Kidney glomerular epithelial cell (primary cell): ENCODE data around the gene MAP3K6.

Experiments
- DNase-seq: peaks from one replicate; lab custom pipeline; 2025; lab: John Stamatoyannopoulos, UW

Gene MAP3K6

DNA sequence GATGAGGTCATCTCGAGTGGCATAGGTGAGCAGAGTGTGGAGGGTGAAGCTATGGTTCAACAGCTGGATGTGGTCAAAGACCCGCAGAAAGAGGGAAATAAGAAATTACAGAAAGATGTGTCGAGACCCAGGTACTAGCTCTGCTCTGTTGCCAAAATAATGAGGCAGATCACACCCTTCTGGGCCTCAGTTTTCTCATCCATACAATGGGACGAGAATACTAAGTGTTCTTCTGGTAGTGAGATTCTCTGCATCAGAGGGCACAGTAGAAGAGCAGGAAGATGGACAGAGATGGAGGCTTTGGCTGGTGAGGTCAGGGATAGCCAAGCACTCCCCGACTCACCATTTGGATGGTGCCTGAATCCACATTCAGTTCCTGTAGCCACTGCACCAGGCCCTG, 11.1 kb downstream of the MAP3K6 start:
- no peak for DNase-seq

DNA sequence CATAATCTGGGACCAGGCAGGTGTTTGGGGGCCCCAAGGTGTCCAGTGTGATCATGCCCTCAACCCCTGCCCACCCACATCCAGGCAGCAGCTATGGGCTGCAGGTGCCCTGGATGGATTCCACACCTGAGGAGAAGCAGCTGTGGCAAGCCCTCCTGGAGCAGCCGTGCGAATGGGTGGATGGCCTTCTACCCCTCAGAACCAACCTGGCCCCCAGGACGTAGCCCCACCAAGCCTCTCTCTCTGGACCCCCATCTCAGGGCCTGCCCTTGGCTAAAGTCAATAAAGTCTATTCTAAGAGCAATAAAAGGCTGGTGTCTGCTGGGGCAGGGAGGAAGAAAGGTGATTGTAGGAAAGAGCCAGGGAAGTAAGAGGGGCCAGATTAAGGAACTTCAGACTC, 13.1 kb downstream of the MAP3K6 start:
- no peak for DNase-seq

DNA sequence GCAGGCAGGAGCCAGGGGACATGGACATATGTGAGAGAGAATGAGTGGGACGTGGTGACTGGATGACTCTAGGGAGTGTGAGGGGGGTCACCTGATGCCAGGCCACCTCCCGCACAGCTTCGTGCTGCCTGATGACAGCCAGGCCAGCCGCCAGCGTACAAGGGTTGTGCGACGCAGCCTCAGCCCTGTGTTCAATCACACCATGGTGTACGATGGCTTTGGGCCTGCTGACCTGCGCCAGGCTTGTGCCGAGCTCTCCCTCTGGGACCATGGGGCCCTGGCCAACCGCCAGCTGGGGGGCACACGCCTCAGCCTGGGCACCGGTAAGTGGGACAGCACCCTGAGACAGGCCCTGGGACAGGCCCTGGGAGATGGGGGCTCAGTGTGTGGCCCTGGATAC, 13.6 kb downstream of the MAP3K6 start:
- no peak for DNase-seq

DNA sequence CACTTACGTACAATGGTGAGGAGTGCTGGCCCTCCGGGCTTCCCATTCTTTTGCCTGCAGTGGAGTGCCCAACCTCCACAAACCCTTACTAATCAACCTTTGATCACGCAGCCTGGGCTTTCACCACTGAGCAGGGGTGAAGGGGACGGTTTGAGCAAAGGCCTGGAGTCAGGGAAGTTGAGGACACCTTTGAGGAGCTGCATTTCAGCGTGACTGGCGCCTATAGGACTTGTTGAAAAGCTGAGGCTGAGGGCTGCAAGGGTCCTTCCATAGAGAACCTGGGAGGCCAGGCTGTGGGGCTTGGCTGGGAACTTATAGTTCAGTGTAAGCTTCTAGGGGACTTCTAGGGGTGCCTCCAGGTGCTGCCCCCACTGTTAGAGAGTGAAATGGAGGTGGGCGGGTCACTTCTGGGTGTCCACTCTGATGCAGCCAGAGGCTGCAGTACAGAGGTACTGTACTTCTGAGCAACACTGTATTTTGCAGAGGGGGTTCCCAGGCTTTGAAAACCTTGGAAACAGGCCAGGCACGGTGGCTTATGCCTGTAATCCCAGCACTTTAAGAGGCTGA, 15.1 kb downstream of the MAP3K6 start:
- no peak for DNase-seq

DNA sequence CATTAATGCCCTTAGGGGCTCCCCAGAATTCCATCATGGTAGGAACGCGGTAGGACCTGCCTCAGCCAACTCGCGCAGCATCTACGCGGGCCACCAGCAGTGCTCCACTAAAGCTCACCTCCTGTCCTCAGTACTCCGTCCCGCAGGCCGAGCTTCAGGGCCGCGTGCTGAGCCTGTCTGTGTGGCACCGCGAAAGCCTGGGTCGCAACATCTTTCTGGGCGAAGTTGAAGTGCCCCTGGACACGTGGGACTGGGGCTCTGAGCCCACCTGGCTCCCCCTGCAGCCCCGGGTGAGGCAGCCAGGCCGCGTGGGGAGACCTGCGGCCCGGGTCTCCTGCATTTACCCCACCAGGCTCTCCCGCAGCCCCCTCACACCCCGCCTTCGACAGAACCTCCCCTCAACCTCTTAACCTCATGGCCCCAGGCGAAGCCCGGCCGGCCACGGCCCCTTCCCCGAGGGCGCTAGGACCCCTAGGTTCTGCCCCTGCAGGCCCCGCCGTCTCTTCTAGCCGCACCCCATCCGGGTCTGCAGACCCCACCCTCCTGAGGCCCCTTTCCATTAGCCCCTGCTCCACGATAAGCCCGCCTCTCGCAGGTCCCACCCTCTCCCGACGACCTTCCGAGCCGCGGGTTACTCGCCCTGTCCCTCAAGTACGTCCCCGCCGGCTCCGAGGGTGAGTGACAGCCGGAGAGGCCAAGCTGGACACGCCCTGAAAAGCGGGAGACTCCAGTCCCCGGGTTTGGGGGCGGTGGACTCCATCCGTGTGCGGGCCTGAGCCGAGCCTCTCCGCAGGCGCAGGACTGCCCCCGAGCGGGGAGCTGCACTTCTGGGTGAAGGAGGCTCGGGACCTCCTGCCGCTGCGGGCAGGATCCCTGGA, 15.9 kb downstream of the MAP3K6 start:
- DNase-seq, result no peak

DNA sequence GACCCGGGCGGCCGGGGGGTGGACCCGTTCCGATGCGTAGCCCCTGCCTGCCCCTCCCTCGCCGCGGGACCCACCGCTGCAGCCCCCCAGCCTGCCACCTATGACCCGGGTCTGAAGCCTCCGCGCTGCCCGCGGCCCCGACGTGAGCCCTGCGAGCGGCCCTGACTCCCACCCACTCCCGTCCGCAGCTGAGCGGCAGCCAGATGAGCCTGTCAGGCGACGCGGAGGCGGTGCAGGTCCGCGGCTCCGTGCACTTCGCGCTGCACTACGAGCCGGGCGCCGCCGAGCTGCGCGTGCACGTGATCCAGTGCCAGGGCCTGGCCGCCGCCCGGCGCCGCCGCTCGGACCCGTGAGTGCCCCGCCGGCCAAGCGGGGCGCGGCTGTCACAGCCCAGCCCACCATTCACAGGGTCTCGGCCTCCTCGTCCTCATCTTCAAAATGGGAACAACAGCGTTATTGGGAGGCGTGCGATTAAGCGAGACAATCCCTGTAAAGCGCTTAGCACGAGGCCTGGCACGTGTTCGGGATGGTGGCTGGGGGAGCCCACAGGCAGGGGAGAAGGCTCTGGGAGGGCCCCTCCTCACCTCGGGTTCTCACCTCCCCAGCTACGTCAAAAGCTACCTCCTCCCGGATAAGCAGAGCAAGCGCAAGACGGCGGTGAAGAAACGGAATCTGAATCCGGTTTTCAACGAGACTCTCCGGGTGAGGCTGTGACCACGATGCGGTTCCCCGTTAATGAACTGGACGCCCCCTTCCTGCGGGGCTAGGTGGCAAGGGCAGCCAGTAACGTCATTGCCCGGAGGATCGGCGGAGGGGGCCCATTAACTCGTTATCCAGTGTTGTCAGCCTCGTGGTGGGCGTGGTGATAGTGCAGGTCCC, 16.7 kb downstream of the MAP3K6 start:
- no peak for DNase-seq

DNA sequence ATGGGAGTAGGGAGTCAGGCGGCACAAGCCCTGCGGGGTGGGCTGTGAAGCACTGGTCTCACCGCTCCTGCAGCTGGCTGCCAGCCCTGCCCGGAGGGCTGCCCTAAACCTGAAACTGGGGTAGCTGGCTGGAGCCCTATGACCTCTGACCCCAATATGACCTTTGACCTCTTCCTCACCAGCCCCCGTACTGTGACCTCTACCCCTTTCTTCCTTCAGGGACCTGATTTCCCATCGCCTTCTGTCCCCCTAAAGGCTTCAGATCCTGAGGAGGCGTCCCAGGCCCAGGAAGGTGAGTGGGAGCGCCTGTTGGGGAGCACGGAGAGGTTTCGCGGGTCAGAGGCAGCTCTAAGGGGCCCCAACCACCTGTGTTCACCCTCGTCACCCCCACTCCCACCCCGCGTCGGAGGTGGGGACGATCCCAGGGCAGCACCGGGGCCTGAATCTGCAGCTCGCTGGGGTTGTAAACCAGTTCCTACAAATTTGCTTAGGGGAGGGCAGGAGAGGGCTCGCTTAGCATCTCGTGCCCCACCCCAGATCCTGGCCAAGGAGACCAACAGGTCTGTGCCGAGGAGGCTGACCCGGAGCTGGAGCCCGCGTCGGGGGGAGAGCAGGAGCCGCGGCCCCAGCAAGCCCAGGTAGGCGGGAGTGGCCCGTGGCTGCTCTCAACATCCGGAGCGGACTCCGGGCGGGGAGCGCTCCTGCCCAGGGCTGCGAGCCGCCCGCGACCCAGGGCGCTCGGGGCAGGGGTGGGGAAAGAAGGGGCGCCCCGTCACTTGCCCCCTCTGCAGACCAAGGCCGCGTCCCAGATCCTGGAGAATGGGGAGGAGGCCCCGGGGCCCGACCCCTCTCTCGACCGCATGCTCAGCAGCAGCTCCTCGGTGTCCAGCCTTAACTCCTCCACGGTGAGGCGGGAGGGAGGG, 17.6 kb downstream of the MAP3K6 start:
- DNase-seq, result peak; percentile 12

DNA sequence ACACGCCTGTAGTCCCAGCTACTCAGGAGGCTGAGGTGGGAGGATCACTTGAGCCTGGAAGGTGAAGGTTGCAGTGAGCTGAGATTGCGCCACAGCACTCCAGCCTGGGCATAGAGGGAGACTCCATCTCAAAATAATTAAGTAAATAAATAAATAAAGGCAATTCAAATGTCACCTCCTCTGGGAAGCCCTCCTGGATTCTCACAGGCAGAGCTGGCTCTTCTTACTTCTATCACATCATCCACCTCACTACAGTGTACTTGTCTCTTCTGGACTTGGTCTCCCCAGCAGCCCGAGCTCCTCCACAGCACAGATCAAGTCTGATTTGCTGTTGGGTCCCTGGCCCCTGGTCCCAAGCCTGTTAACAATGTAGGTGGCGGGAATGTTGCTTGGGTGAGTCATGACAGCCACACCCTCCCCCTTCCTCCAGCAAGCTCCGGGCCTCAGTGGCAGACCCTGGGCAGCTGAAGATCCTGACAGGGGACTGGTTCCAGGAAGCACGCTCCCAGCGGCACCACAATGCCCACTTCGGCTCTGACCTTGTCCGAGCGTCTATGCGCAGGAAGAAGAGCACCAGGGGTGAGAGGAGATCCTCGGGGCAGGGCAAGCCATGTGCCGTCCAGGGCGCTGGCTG, 19.7 kb downstream of the MAP3K6 start:
- no peak for DNase-seq

DNA sequence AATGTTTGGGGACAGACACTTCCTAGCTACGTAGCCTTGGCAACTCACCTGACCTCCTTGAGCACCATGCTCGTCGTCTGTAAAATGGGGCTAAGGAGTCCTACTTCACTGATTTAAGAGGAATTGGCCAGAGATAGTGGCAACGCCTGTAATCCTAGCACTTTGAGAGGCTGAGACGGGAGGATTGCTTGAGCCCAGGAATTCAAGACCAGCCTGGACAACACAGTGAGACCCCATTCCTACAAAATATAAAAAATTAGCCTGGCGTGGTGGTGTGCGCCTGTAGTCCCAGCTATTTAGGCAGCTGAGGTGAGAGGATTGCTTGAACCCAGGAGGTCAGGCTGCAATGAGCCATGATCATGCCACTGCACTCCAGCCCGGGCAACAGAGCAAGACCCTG, 20.4 kb downstream of the MAP3K6 start:
- DNase-seq, result no peak

DNA sequence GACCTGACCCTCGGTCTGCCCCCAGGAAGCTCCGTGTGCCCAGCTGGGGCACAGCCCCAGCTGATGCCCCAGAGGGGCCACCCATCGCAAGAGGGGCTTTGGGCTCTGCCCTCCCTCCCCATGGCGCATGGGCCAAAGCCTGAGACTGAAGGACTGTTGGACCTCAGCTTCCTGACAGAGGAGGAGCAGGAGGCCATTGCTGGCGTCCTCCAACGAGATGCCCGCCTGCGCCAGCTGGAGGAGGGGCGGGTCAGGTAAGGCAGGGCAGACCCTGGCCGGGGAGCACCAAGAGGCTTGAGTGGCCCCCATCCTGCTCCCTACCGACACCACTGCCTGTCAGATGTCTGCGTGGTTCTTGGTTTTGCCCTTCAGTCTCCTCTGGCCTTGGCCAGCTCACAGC, 21.5 kb downstream of the MAP3K6 start:
- no peak for DNase-seq

DNA sequence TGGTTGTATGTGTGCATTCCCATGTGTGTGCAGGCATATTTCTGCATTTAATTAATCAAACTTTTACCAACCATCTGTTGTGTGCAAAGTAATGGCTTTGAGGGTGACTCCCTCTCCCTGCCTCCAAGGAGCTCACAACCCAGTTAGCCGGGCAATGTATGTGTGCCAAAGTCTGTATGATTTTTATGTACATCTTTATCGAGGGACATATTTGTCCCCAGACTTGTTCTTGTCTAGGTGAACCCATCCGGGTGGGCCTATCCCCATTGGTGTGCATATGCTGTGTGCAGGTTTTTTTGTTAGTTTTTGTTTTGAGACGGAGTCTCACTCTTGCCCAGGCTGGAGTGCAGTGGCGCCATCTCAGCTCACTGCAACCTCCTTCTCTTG, 23.1 kb downstream of the MAP3K6 start:
- peak; percentile 29 for DNase-seq

DNA sequence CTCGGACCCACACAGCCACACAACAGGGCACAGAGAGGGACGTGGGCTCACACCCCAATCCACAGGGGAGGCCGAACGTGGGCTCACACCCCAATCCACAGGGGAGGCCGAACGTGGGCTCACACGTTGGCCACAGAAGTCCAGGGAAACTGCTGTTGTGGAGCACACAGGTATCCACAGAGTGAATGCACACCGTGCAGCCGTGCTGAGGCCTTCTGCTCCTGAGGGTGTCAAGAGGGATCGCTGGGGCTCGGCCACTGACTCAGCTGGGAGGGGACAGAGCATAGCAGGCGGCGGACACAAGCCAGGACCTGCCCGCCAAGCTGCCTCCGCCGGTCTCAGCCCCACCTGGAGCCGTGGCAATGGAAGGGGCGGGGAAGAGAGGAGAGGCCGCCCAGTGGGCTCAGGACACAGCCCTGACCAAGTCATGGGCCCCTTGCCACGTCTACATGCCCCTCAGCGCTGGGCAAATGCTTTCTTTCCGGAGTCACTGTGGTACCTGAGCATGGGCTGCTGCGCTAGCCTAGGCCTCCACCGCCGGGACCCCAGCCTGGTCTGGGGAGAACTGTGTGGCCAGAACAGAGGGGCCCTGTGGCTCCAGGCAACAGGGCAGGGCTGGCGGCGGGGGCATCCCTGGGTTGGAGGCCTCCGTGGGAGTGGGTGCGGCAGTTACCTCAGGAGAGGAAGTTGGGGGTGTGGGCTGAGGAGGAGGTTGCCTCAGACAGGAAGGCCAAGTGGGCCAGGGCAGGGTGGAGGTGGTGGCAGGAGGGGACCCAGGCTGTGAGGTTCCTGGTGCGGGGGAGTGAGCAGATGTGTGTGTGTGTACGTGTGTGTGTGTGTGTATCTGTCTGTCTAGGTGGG, 23.8 kb downstream of the MAP3K6 start:
- no peak for DNase-seq

DNA sequence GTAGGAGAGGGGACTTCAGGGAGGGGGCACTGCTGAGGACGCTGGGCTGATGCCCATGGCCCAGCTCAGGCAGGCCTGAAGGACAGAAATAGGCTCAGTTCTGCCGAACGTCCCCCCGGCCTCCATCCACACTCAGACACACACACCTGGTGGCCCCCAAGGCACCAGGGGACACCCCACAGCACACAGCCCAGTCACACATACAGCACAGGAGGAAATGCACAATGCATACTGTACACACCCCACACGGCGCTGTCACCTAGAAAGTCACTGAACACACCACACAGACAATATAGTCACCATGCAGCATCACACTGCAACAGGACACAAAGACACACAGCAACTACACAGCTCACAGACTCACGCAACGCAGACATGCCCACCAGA, 24.4 kb downstream of the MAP3K6 start:
- DNase-seq, result no peak

DNA sequence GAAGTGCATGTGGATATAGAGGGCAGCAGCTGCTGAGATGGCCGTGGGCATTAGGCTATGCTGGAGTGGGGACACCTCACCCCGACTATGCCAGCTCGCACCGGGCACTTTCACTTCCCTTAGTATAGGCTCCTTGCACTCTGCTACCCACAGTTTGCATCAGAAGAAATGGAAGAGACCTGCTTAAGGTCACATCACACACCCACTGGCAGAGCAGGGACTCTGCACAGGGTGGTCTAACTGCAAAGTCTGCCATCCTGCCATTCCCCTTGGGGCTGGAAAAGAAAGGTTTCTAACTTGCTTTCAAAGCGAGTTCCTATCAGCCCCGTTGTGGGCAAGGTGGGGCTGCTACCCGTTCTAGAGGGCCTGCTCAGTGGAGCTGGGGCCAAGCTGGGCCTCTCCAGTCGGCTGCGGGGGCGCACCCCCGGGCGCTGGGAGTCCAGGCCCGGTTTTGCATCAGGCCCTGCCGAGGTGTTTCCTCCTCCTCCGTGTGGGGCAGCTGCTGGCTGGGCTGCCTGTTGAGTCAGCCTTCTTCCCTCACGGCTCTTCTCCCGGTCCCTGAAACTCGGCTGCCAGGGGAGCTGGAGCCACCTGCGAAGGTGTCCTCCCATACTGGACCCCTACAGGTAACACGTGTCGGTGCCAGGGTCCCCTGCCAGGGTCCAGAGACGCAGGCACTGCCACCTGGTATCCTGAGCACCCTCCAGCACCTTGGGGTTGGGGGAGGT, 25.1 kb downstream of the MAP3K6 start, which contains the start of gene SYTL1:
SYTL1 (plus strand) TSS at position 498 of the 728 bp plus-strand sequence. CDS start 3,313 bp downstream, outside the sequence.
- DNase-seq, result peak; percentile 58

DNA sequence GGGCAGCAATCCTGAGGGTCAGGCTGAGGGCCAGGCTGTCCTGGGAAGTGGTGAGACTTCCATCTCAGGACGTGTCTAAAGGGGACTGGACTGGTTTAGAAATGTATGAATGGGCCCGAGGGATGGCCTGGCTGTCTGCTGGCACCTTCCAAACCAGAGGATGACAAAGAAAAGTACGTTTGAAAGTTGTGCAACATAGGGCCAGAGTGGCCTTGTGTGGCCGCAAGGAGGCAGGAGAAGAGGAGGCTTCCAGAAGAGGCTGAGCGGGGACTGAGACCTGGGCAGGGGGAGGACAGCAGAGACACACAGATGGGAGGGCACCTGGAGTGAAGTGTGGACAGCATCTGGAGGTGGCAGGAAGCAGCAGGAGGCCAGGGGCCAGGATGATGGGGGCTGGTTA, 27.5 kb downstream of the MAP3K6 start:
- no peak for DNase-seq

DNA sequence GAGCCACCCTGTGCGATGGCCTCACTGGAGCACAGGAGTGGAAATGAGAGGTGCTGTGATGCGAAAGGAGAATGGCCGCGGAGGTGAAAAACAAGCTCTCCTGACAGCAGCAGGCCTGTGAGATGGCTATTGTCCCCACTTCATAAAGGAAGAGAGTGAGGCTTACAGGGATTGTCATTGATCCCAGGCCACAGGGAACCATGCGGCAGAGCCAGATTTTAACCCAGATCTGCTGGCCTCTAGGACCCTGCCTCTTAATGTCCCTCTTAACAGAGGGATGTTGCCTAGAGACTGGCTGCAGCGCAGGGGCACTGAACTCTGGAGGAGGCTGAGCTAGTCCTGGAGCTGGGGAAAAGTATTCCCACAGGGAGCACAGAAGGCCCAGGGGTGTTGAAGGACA, 28.0 kb downstream of the MAP3K6 start:
- no peak for DNase-seq

DNA sequence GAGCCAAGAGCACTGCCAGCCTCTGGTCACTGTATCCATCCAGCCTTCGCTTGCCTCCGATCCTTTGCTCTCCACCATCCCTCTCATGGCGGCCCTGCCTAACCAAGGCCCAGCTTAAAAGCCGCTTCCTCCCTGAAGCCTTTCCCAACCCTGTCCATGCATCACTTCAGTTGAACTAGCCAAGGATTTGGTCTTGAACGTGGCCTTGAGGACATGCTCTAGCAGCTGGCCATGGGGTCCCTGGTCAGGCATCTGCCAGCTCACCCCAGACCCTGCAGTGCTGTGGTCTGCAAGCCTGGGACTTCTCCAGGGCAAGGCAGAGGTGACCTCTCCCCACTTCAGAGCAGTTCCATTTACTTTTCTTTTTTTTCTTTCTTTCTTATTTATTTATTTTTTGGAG, 30.0 kb downstream of the MAP3K6 start:
- no peak for DNase-seq

DNA sequence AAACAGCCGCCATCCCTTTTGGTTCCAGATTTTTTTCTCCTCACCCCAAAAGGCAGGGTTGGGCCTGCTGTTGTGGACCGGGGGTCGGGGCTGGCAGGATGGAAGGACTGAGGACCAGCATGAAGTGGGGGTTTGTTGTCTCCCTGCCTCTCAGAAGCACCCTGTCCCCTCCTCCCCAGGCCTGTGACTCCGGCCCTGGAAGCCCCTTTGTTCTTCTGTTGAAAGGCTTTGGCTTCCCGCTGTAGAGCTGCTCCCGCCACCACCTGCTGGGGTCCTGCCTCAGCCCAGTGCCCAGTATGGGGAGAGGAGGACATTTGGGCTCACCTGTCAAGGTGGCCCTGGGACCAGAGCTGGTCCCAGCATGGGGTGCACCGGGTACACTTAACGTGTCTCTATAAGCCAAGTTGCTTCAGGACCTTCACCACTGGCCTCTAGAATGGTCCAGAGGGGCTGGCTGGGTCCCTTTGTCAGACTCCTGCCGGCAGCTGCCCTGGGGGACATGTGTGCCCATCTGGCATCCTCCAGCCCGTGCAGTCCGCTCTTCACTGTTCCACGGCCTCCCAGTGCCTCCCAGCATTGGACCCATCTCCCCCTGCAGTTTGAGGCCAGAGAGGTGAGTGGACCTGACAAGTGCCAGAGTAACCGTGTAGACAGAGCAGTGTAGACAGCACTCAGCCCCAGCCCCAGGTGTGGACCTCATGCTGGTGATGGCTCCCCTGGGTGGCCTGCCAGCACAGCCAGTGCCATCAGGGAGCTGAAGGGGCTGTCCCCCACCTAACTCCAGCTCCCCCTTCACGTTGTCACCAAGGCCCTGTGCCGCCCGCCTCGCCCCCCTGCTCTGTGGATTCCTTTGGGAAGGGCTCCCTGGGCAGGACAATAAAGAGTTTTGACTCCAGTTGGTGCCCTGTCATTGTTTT, 31.0 kb downstream of the MAP3K6 start:
- DNase-seq, result no peak
